Naive thymus-derived CD8-positive, alpha-beta T cell (primary cell): ENCODE measurements around the gene PDE9A. TPM values are rescaled to one million over a fixed set of nuclear protein-coding genes. Genes with fewer than 3 reads are reported as not detected.

Experiments used
- polyA plus RNA-seq, 3 donors: library from polyadenylated mRNA; unstranded; fragments of 300-500 nt; fragmentation: Illumina TruSeq; gene quantifications; one replicate each; pipeline ENCODE4 v1.2.3, GENCODE V29; 2021
- total RNA-seq, 8 experiments: library from RNA in 2 of 8; stranded (reverse) in 2 of 8; gene quantifications; one replicate each; pipeline ENCODE4 v1.2.3 and lab custom pipeline; 2021 to 2026

PDE9A gene
- total and polyA plus RNA-seq, 5 experiments from 2014 or later = 3.6 to 17.1 (median 5.1) TPM

Other genes starting within 250 kb of the PDE9A start
- gene UBASH3A, start 249.7 kb upstream of the PDE9A start, total RNA-seq = 10 to 100 TPM; 91.6 to 99.6 TPM
- 10 to 100 TPM; 32.8 to 75.3 (median 53.9) TPM for gene UBASH3A, start 249.7 kb upstream of the PDE9A start, polyA plus RNA-seq
- under 1 TPM in 1 of 2 experiments, not detected in 1; 0.14 TPM for gene RSPH1, start 157.4 kb upstream of the PDE9A start, total RNA-seq
- not detected for gene RSPH1, start 157.4 kb upstream of the PDE9A start, polyA plus RNA-seq
- 10 to 100 TPM; 16.5 to 18.7 TPM for gene SLC37A1, start 139.8 kb upstream of the PDE9A start, total RNA-seq
- gene SLC37A1, start 139.8 kb upstream of the PDE9A start, polyA plus RNA-seq = 1 to 10 TPM; 2.7 to 6.9 (median 3.8) TPM
- 10 to 100 TPM; 30.0 to 32.6 TPM for gene WDR4, start 225.9 kb downstream of the PDE9A start, total RNA-seq
- gene WDR4, start 225.9 kb downstream of the PDE9A start, polyA plus RNA-seq = 1 to 10 TPM; 6.9 to 9.9 (median 9.3) TPM
- gene NDUFV3, start 239.7 kb downstream of the PDE9A start, total RNA-seq = 10 to 100 TPM; 35.9 to 37.1 TPM
- gene NDUFV3, start 239.7 kb downstream of the PDE9A start, polyA plus RNA-seq = 10 to 100 TPM; 10.2 to 27.2 (median 23.0) TPM